ENCODE data around the gene ARX.

Gene ARX

GRCh38 chrX:25022499-25023325 is 6.9 kb upstream of the ARX start:
- H3K4me3 Mint-ChIP-seq, result no peak overlapping the region
- H3K27me3 Mint-ChIP-seq, result peaks cover 17% of the 10 kb centered on the region
- DNase-seq (ENCODE audit: low spot score in 2 of 2) (no peak), ATAC-seq (ENCODE audit: low read depth) (no peak)
- H3K9me3 Mint-ChIP-seq, result no peaks in the 10 kb centered on the region
- H3K4me1 Mint-ChIP-seq, result peaks cover 12% of the 10 kb centered on the region
- H3K27ac Mint-ChIP-seq, result no peak overlapping the region
- no peaks in the 10 kb centered on the region for H3K36me3 Mint-ChIP-seq

- Mint-ChIP-seq H3K4me1 (peaks cover 15% of the 10 kb centered on the region), H3K4me3 (peak overlapping the region; percentile 44), H3K36me3 (no peaks in the 10 kb centered on the region), H3K27me3 (peaks cover 21% of the 10 kb centered on the region), H3K9me3 (no peaks in the 10 kb centered on the region), H3K27ac (no peak overlapping the region)
- no peak for DNase-seq (ENCODE audit: low spot score in 2 of 2)
- peak; percentile 43 for ATAC-seq (ENCODE audit: low read depth)
These were observed 5.2 kb upstream of the ARX start for GRCh38 chrX:25020905-25021449.

GRCh38 chrX:25020391-25020904 is 4.7 kb upstream of the ARX start:
- peak overlapping the region; percentile 55 for H3K4me3 Mint-ChIP-seq
- H3K27ac Mint-ChIP-seq, result no peak overlapping the region
- no peak for DNase-seq (ENCODE audit: low spot score in 2 of 2)
- H3K9me3 Mint-ChIP-seq, result no peaks in the 10 kb centered on the region
- H3K27me3 Mint-ChIP-seq, result peaks cover 21% of the 10 kb centered on the region
- H3K4me1 Mint-ChIP-seq, result peaks cover 16% of the 10 kb centered on the region
- no peaks in the 10 kb centered on the region for H3K36me3 Mint-ChIP-seq
- ATAC-seq (ENCODE audit: low read depth), result peak; percentile 26

- Mint-ChIP-seq H3K27me3 (peaks cover 21% of the 10 kb centered on the region), H3K9me3 (no peaks in the 10 kb centered on the region), H3K4me1 (peaks cover 16% of the 10 kb centered on the region), H3K27ac (no peak overlapping the region), H3K4me3 (peak overlapping the region; percentile 55), H3K36me3 (no peaks in the 10 kb centered on the region)
- DNase-seq (ENCODE audit: low spot score in 2 of 2) (no peak), ATAC-seq (ENCODE audit: low read depth) (no peak)
These were observed 4.1 kb upstream of the ARX start for GRCh38 chrX:25019707-25020390.

- ATAC-seq (ENCODE audit: low read depth), result no peak
- DNase-seq (ENCODE audit: low spot score in 2 of 2), result no peak
- Mint-ChIP-seq H3K9me3 (no peaks in the 10 kb centered on the region), H3K4me1 (peaks cover 18% of the 10 kb centered on the region), H3K27me3 (peaks cover 22% of the 10 kb centered on the region), H3K27ac (no peak overlapping the region), H3K4me3 (no peak overlapping the region), H3K36me3 (peaks cover 3% of the 10 kb centered on the region)
These were observed 2.9 kb upstream of the ARX start for GRCh38 chrX:25018682-25019081.

- peaks cover 3% of the 10 kb centered on the region for H3K36me3 Mint-ChIP-seq
- H3K27me3 Mint-ChIP-seq, result peaks cover 23% of the 10 kb centered on the region
- peaks cover 22% of the 10 kb centered on the region for H3K4me1 Mint-ChIP-seq
- ATAC-seq (ENCODE audit: low read depth) (no peak), DNase-seq (ENCODE audit: low spot score in 2 of 2) (no peak)
- no peak overlapping the region for H3K4me3 Mint-ChIP-seq
- H3K9me3 Mint-ChIP-seq, result no peaks in the 10 kb centered on the region
- H3K27ac Mint-ChIP-seq, result no peak overlapping the region
These were observed 2.0 kb upstream of the ARX start for GRCh38 chrX:25017667-25018247.

- no peaks in the 10 kb centered on the region for H3K9me3 Mint-ChIP-seq
- ATAC-seq (ENCODE audit: low read depth), result no peak
- H3K4me3 Mint-ChIP-seq, result no peak overlapping the region
- peaks cover 20% of the 10 kb centered on the region for H3K4me1 Mint-ChIP-seq
- no peak for DNase-seq (ENCODE audit: low spot score in 2 of 2)
- peaks cover 3% of the 10 kb centered on the region for H3K36me3 Mint-ChIP-seq
- no peak overlapping the region for H3K27ac Mint-ChIP-seq
- H3K27me3 Mint-ChIP-seq, result peaks cover 21% of the 10 kb centered on the region
These were observed 1.3 kb upstream of the ARX start for GRCh38 chrX:25016938-25017598.

- no peak overlapping the region for H3K27ac Mint-ChIP-seq
- no peak for DNase-seq (ENCODE audit: low spot score in 2 of 2)
- H3K9me3 Mint-ChIP-seq, result no peaks in the 10 kb centered on the region
- ATAC-seq (ENCODE audit: low read depth), result no peak
- peaks cover 3% of the 10 kb centered on the region for H3K36me3 Mint-ChIP-seq
- H3K4me1 Mint-ChIP-seq, result peaks cover 16% of the 10 kb centered on the region
- H3K4me3 Mint-ChIP-seq, result no peak overlapping the region
- peaks cover 18% of the 10 kb centered on the region for H3K27me3 Mint-ChIP-seq
These were observed 551 bp upstream of the ARX start for GRCh38 chrX:25016361-25016671.

GRCh38 chrX:25014366-25014838 is 1.4 kb downstream of the ARX start:
- peak overlapping the region; percentile 81 for H3K4me3 Mint-ChIP-seq
- H3K27ac Mint-ChIP-seq, result peak overlapping the region; percentile 80
- ATAC-seq (ENCODE audit: low read depth), result no peak
- DNase-seq (ENCODE audit: low spot score in 2 of 2), result no peak
- H3K9me3 Mint-ChIP-seq, result no peaks in the 10 kb centered on the region
- H3K27me3 Mint-ChIP-seq, result peaks cover 20% of the 10 kb centered on the region
- H3K4me1 Mint-ChIP-seq, result peaks cover 14% of the 10 kb centered on the region
- H3K36me3 Mint-ChIP-seq, result peaks cover 3% of the 10 kb centered on the region

GRCh38 chrX:25013632-25014365 is 2.0 kb downstream of the ARX start:
- peak overlapping the region; percentile 81 for H3K4me3 Mint-ChIP-seq
- no peak for DNase-seq (ENCODE audit: low spot score in 2 of 2)
- H3K27ac Mint-ChIP-seq, result peak overlapping the region; percentile 80
- H3K36me3 Mint-ChIP-seq, result peaks cover 3% of the 10 kb centered on the region
- peaks cover 14% of the 10 kb centered on the region for H3K4me1 Mint-ChIP-seq
- peaks cover 19% of the 10 kb centered on the region for H3K27me3 Mint-ChIP-seq
- H3K9me3 Mint-ChIP-seq, result no peaks in the 10 kb centered on the region
- ATAC-seq (ENCODE audit: low read depth), result peak; percentile 68

- Mint-ChIP-seq H3K36me3 (peaks cover 3% of the 10 kb centered on the region), H3K9me3 (no peaks in the 10 kb centered on the region), H3K27me3 (peaks cover 18% of the 10 kb centered on the region), H3K4me1 (peaks cover 14% of the 10 kb centered on the region), H3K27ac (no peak overlapping the region), H3K4me3 (peak overlapping the region; percentile 80)
- no peak for DNase-seq (ENCODE audit: low spot score in 2 of 2)
- ATAC-seq (ENCODE audit: low read depth), result peak; percentile 6
These were observed 2.8 kb downstream of the ARX start for GRCh38 chrX:25012793-25013631.

- H3K27ac Mint-ChIP-seq, result no peak overlapping the region
- peaks cover 12% of the 10 kb centered on the region for H3K4me1 Mint-ChIP-seq
- ATAC-seq (ENCODE audit: low read depth), result no peak
- no peaks in the 10 kb centered on the region for H3K9me3 Mint-ChIP-seq
- H3K4me3 Mint-ChIP-seq, result no peak overlapping the region
- DNase-seq (ENCODE audit: low spot score in 2 of 2), result no peak
- H3K27me3 Mint-ChIP-seq, result peaks cover 16% of the 10 kb centered on the region
- H3K36me3 Mint-ChIP-seq, result peaks cover 3% of the 10 kb centered on the region
These were observed 3.4 kb downstream of the ARX start for GRCh38 chrX:25012433-25012735.

Data from memory B cell (primary cell).